GM23338 (cell line): ENCODE data around the gene OPRL1.

ENCODE experiments used
- EZH2 ChIP-seq: fragments of 200-600 bp; sonication (generic); IDR thresholded peaks from one replicate; pipeline ENCODE4 v1.8.0; 2017; ENCODE audit warnings: antibody characterized with exemption, mild to moderate bottlenecking, low read depth; ENCODE audit not compliant: unreplicated experiment
- POLR2AphosphoS5 ChIP-seq: IDR thresholded peaks from 2 replicates; pipeline ENCODE4 v1.6.1; 2016; ENCODE audit warnings: antibody characterized with exemption, low read depth
- TF ChIP-seq, protein P1 (sequence below), 2 experiments: fragments of 200-600 bp in 1 of 2; sonication (generic) in 1 of 2; conservative IDR thresholded peaks; 2 replicates each; pipeline versions ENCODE4 v1.5.1 to v1.6.1; 2016 to 2017; ENCODE audit warnings: antibody characterized with exemption in 2 of 2, low read depth in 2 of 2, mild to moderate bottlenecking in 2 of 2, moderate library complexity in 1 of 2

DNA sequence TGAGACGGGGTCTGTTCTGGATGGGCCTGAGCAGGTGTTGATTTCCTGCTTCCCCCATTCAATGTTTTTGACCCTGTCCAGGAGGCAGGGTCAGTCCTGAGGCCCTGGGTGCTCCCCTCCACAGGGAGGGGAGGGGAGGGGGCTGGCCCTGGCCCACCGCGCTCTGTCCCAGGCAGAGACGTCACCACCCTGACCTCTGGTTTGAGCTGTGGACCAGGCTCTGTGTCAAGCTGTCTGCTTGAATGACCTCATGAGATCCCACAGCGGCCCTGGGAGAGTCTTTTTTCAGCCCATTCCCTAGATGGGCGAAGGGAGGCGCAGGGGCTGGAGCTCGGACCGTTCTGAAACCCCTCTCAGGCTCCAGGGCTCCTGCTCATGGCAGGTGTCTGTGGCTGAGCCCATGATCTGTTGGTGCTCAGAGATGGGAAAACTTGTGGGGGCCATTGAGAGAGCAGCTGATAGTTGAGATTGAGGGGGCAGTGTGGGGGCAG lies 13.2 kb downstream of the OPRL1 start:
- TF ChIP-seq, protein P1, sequence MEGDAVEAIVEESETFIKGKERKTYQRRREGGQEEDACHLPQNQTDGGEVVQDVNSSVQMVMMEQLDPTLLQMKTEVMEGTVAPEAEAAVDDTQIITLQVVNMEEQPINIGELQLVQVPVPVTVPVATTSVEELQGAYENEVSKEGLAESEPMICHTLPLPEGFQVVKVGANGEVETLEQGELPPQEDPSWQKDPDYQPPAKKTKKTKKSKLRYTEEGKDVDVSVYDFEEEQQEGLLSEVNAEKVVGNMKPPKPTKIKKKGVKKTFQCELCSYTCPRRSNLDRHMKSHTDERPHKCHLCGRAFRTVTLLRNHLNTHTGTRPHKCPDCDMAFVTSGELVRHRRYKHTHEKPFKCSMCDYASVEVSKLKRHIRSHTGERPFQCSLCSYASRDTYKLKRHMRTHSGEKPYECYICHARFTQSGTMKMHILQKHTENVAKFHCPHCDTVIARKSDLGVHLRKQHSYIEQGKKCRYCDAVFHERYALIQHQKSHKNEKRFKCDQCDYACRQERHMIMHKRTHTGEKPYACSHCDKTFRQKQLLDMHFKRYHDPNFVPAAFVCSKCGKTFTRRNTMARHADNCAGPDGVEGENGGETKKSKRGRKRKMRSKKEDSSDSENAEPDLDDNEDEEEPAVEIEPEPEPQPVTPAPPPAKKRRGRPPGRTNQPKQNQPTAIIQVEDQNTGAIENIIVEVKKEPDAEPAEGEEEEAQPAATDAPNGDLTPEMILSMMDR (conservative IDR thresholded peaks at IDR 0.05; ENCODE audit: low read depth in 2 of 2), result no peak
- no peak for TF ChIP-seq POLR2AphosphoS5
- no peak for TF ChIP-seq EZH2
